CD8-positive, alpha-beta memory T cell (primary cell): ENCODE results near the gene RUNX3. TPM values are rescaled to one million over a fixed set of nuclear protein-coding genes. Genes with fewer than 3 reads are reported as not detected.
"Not testable (repeated sequence)": the region's sequence is repeated elsewhere in the genome, so short reads cannot be mapped to it uniquely, and the experiment has no call there.

ENCODE experiments used
- CTCF ChIA-PET: fragments of 350-600 bp; sonication (Branson Sonifier 250); formaldehyde crosslinking; loops from one replicate; lab custom pipeline; 2021; ENCODE audit warnings: antibody characterized with exemption; lab: Charles Lee
- POLR2A ChIA-PET: fragments of 350-600 bp; sonication (Branson Sonifier 250); formaldehyde crosslinking; loops from one replicate; lab custom pipeline; 2021; ENCODE audit warnings: antibody characterized with exemption; lab: Charles Lee
- DNase-seq, 5 donors: peaks; one replicate each; pipeline versions ENCODE4 v3.0.0 to v3.0.0-alpha.2; 2020 to 2022; ENCODE audit warnings: mixed read lengths in 1 of 5
- H3K27ac ChIP-seq: one replicate; pipeline ENCODE4 v1.7.0; 2013; ENCODE audit warnings: low read depth, mild to moderate bottlenecking, low read length, moderate library complexity
- H3K27me3 ChIP-seq: 2 replicates; pipeline ENCODE4 v1.7.0; 2013; ENCODE audit warnings: low read length, mild to moderate bottlenecking; ENCODE audit not compliant: insufficient read depth, poor library complexity, severe bottlenecking
- H3K36me3 ChIP-seq: 2 replicates; pipeline ENCODE4 v1.7.0; 2013; ENCODE audit warnings: mild to moderate bottlenecking, low read length, moderate library complexity; ENCODE audit not compliant: insufficient read depth
- H3K4me1 ChIP-seq: 2 replicates; pipeline ENCODE4 v1.7.0; 2013; ENCODE audit warnings: mild to moderate bottlenecking, low read length, moderate library complexity; ENCODE audit not compliant: insufficient read depth
- H3K4me3 ChIP-seq: 2 replicates; pipeline ENCODE4 v1.7.0; 2013; ENCODE audit warnings: mild to moderate bottlenecking, low read length
- H3K9me3 ChIP-seq: 2 replicates; pipeline ENCODE4 v1.7.0; 2013; ENCODE audit warnings: mild to moderate bottlenecking, low read length
- H3K27ac Mint-ChIP-seq, 8 donors: one replicate each; pipeline ENCODE4 v1.8.0; 2020 to 2021; ENCODE audit warnings: mixed read lengths in 8 of 8, mild to moderate bottlenecking in 6 of 8, inconsistent platforms in 3 of 8, moderate library complexity in 3 of 8
- H3K27me3 Mint-ChIP-seq, 2 donors: one replicate each; pipeline ENCODE4 v1.8.0; 2020 to 2021; ENCODE audit warnings: mixed read lengths in 2 of 2, mild to moderate bottlenecking in 1 of 2, moderate library complexity in 1 of 2
- H3K36me3 Mint-ChIP-seq, 3 donors: one replicate each; pipeline ENCODE4 v1.8.0; 2020 to 2021; ENCODE audit warnings: mixed read lengths in 3 of 3, inconsistent platforms in 1 of 3, mild to moderate bottlenecking in 1 of 3
- H3K4me1 Mint-ChIP-seq, 3 donors: one replicate each; pipeline ENCODE4 v1.8.0; 2020 to 2021; ENCODE audit warnings: mixed read lengths in 3 of 3, inconsistent platforms in 1 of 3, mild to moderate bottlenecking in 1 of 3
- H3K4me3 Mint-ChIP-seq, 7 donors: one replicate each; pipeline ENCODE4 v1.8.0; 2020 to 2021; ENCODE audit warnings: mixed read lengths in 7 of 7, mild to moderate bottlenecking in 6 of 7, moderate library complexity in 4 of 7, inconsistent platforms in 2 of 7
- H3K9me3 Mint-ChIP-seq, 5 donors: one replicate each; pipeline ENCODE4 v1.8.0; 2020 to 2022; ENCODE audit warnings: mixed read lengths in 5 of 5, mild to moderate bottlenecking in 3 of 5, moderate library complexity in 2 of 5, inconsistent platforms in 1 of 5
- polyA plus RNA-seq: library from polyadenylated mRNA; unstranded; fragments of 300-500 nt; fragmentation: Illumina TruSeq; gene quantifications from one replicate; pipeline ENCODE4 v1.2.3, GENCODE V29; 2021
- total RNA-seq, 2 experiments: library from RNA; stranded (reverse); gene quantifications; one replicate each; pipeline ENCODE4 v1.2.3, GENCODE V29; 2021

RUNX3 gene
- total RNA-seq (100 to 1,000 TPM; 218 to 241 TPM), polyA plus RNA-seq (107 TPM)

DNA sequence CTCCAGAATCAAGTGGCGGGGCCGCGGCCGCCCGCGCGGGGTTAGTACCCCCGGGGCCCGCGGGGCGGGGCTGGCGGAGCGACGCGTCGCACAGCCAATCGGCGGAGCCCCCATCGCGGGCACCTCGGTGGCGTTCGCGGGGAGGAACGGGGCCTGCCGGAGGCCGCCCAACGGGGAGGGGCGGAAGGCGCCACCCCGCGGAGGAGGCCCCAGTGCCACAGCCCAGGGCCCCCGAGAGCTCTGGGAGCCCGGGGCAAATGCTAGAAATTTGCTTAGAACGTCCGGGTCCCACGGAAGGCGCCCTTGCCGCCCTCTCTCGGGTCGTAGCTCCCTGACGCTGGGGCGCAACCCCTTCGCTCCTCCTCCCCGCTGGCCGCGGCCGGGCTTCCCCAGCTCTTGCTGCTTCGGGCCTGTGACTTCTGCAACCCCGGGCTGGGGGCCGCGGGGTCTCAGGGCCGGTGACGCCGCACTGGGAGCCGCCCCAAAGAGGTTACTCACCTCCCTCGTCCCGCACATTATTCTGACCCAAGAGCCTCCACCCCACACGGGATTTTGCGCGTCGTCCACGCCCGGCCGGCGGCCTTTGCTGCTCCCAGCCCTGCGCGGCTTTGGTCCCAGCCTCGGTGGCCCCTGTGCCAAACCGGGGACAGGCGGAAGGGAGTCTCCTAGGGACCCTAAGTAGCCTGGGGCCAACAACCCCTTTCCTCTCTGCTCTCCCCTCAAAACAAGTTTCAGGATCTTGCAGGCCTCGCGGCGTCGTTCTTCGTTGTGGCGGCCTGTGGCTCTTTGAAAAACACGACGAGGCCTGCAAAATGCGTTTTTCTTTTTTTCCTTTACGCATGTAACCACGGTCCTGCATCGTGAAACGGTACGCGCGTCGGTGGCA lies at the start of gene RUNX3:
RUNX3 (minus strand) TSS at position 17 of the 886 bp plus-strand sequence. CDS start 408 bp downstream, outside the sequence.
- ChIA-PET POLR2A (interaction anchor here (0.6 to 10.6 kb wide), 20 partner anchors 11 to 314 kb away, joined by 3 to 282 read pairs (median 5); no protein-coding TSS in a partner anchor), CTCF (interaction anchor here (0.6 to 18.1 kb wide), 24 partner anchors 13 to 218 kb away, joined by 3 to 234 read pairs (median 5); no protein-coding TSS in a partner anchor)
- no peaks in the 10 kb centered on the region for H3K9me3 ChIP-seq
- H3K27me3 Mint-ChIP-seq, result peaks cover 0 to 10% of the 10 kb centered on the region in 2 donors
- peaks cover 0 to 2% (median 0%) of the 10 kb centered on the region in 5 donors for H3K9me3 Mint-ChIP-seq
- H3K4me3 ChIP-seq, result peak within 1 kb of the TSS; percentile 77
- no peaks in the 10 kb centered on the region for H3K27me3 ChIP-seq
- H3K36me3 Mint-ChIP-seq, result peaks cover 14 to 48% (median 27%) of the 10 kb centered on the region in 3 donors
- H3K4me1 Mint-ChIP-seq, result peaks cover 34 to 69% (median 54%) of the 10 kb centered on the region in 3 donors
- H3K4me1 ChIP-seq, result peaks cover 51% of the 10 kb centered on the region
- H3K27ac ChIP-seq, result peak within 1 kb of the TSS; percentile 89
- peak within 1 kb of the TSS; percentile 87 to 99 (median 97) for H3K4me3 Mint-ChIP-seq
- peak within 1 kb of the TSS; percentile 85 to 100 (median 100) for H3K27ac Mint-ChIP-seq
- peak; percentile 91 to 96 (median 95) for DNase-seq
- H3K36me3 ChIP-seq, result peaks cover 21% of the 10 kb centered on the region

DNA sequence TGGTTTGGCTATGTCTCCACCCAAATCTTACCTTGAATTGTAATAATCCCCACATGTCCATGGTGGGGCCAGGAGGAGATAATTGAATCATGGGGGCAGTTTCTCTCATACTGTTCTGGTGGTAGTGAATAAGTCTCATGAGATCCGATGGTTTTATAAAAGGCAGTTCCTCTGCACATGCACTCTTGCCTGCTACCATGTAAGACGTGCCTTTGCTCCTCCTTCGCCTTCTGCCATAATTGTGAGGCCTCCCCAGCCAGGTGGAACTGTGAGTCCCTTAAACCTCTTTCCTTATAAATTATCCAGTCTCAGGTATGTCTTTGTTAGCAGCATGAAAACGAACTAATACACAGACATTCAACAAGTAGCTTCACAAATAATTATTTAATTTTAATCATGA lies 49.2 kb upstream of the RUNX3 start:
- not testable (repeated sequence) for H3K27me3 ChIP-seq, H3K27me3 Mint-ChIP-seq, DNase-seq, H3K4me3 ChIP-seq, H3K4me3 Mint-ChIP-seq, H3K27ac ChIP-seq, H3K9me3 ChIP-seq, H3K36me3 ChIP-seq
- Mint-ChIP-seq H3K4me1 (peaks cover 62 to 70% (median 67%) of the 10 kb centered on the region in 3 donors), H3K36me3 (peaks cover 4 to 19% (median 4%) of the 10 kb centered on the region in 3 donors), H3K9me3 (peaks cover 19 to 24% (median 23%) of the 10 kb centered on the region in 5 donors), H3K27ac (peak overlapping the region in 3 of 8 donors; percentile 17 to 72 (median 34))
- CTCF ChIA-PET, result interaction anchor here (1.2 to 1.6 kb wide), 2 partner anchors 30 to 43 kb away, joined by 3 to 5 read pairs; no protein-coding TSS in a partner anchor
- H3K4me1 ChIP-seq, result peaks cover 56% of the 10 kb centered on the region
- POLR2A ChIA-PET, result interaction anchor here (1.3 kb wide), 1 partner anchor 14 kb away, joined by 4 read pairs; no protein-coding TSS in a partner anchor

DNA sequence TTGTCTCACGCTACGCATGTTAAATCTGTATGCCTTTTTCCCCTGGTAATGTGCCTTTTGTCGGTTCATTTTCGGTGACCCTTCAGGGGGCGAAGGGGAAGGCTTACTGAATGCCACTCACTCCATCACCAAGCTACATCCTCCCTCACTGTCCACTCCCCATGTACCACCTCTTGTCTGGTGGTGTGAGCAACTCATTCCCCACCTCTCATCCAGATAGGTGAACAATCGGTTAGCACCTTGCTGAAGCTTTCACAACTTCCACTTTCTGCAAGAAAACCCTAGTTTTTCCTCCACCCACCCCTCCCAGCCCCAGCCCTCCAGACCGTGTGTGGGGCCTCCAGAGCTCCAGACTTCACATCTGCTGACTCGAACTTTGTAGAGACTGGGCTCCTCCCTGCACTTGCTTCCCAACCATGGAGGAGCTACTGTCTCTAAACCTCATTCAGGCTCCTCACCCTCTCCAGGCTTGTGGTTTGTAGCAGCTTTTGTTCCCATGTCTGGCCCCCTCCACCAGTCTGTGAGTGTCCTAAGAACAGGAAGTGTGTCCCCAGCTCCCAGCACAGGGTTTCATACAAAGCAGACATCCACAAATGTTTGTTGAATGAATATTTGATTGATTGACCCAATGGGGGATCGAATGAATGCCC lies 48.4 kb upstream of the RUNX3 start:
- Mint-ChIP-seq H3K27me3 (no peaks in the 10 kb centered on the region), H3K4me3 (no peak overlapping the region), H3K27ac (peak overlapping the region in 2 of 8 donors; percentile 43 to 91), H3K4me1 (peaks cover 55 to 62% (median 59%) of the 10 kb centered on the region in 3 donors), H3K9me3 (peaks cover 21 to 24% (median 23%) of the 10 kb centered on the region in 5 donors), H3K36me3 (peaks cover 4 to 22% (median 4%) of the 10 kb centered on the region in 3 donors)
- CTCF ChIA-PET, result interaction anchor here (0.7 to 1.6 kb wide), 3 partner anchors 16 to 44 kb away, joined by 3 to 5 read pairs (median 3); no protein-coding TSS in a partner anchor
- Histone ChIP-seq H3K27ac (no peak overlapping the region), H3K9me3 (peaks cover 8% of the 10 kb centered on the region), H3K36me3 (no peaks in the 10 kb centered on the region), H3K4me1 (peaks cover 49% of the 10 kb centered on the region), H3K4me3 (no peak overlapping the region), H3K27me3 (no peaks in the 10 kb centered on the region)
- POLR2A ChIA-PET, result no interaction called here
- peak in 1 of 5 donors; percentile 36 for DNase-seq

DNA sequence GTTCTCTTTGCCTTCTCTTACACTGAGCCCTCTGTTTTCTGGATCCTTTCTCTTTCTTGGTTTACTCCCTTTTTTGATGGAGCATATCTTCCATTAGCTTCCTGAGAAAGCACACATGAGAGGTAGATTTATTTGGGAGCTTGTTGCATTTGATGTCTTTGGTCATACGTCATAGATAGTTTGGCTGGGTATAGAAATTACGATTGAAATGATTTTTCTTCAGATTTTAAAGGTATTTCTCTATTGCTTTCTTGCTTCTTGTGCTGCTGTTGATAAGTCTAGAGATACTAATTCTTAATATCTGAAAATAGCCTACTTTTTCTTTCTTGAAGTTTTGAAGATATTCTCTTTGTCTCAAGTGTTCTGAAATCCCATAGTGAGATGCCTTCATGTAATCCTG lies 45.3 kb upstream of the RUNX3 start:
- ChIA-PET CTCF (interaction anchor here (5.0 kb wide), 1 partner anchor 11 kb away, joined by 33 read pairs; no protein-coding TSS in a partner anchor), POLR2A (no interaction called here)
- DNase-seq, result no peak
- no peak overlapping the region for H3K4me3 Mint-ChIP-seq
- peaks cover 3 to 22% (median 4%) of the 10 kb centered on the region in 3 donors for H3K36me3 Mint-ChIP-seq
- H3K4me1 Mint-ChIP-seq, result peaks cover 44 to 61% (median 54%) of the 10 kb centered on the region in 3 donors
- H3K27me3 Mint-ChIP-seq, result no peaks in the 10 kb centered on the region
- H3K9me3 ChIP-seq, result peaks cover 8% of the 10 kb centered on the region
- no peaks in the 10 kb centered on the region for H3K36me3 ChIP-seq
- H3K4me1 ChIP-seq, result peaks cover 43% of the 10 kb centered on the region
- H3K27ac ChIP-seq, result no peak overlapping the region
- H3K27me3 ChIP-seq, result no peaks in the 10 kb centered on the region
- H3K4me3 ChIP-seq, result no peak overlapping the region
- H3K27ac Mint-ChIP-seq, result peak overlapping the region in 1 of 8 donors; percentile 48
- H3K9me3 Mint-ChIP-seq, result peaks cover 21 to 24% (median 23%) of the 10 kb centered on the region in 5 donors

DNA sequence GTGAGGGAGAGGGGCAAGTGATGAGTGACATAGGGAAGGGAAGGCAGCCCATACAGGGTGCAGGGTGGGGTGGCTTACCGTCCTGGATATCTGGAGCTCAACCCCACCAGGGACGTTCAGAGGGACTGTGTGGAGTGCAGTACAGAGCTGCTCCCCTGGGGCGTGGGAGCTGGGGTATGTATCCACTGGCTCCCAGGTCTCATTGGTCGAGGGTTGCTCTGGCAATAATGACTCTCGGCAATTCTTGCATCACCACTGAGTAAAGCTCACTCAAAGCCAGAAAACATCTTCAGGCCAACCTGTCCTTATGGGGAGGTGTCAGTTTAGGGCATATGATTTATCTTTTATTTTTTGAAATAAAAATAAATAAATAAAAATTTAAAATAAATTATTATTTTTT lies 43.2 kb upstream of the RUNX3 start:
- Histone ChIP-seq H3K27me3 (no peaks in the 10 kb centered on the region), H3K9me3 (peaks cover 8% of the 10 kb centered on the region), H3K36me3 (no peaks in the 10 kb centered on the region), H3K4me1 (peaks cover 49% of the 10 kb centered on the region), H3K4me3 (no peak overlapping the region), H3K27ac (no peak overlapping the region)
- Mint-ChIP-seq H3K9me3 (peaks cover 21 to 24% (median 23%) of the 10 kb centered on the region in 5 donors), H3K4me1 (peaks cover 37 to 53% (median 42%) of the 10 kb centered on the region in 3 donors), H3K27ac (no peak overlapping the region), H3K36me3 (peaks cover 3 to 22% (median 4%) of the 10 kb centered on the region in 3 donors), H3K4me3 (no peak overlapping the region), H3K27me3 (no peaks in the 10 kb centered on the region)
- CTCF ChIA-PET, result interaction anchor here (1.5 to 5.0 kb wide), 4 partner anchors 9 to 126 kb away, joined by 4 to 33 read pairs (median 4); no protein-coding TSS in a partner anchor
- no peak for DNase-seq
- POLR2A ChIA-PET, result no interaction called here

DNA sequence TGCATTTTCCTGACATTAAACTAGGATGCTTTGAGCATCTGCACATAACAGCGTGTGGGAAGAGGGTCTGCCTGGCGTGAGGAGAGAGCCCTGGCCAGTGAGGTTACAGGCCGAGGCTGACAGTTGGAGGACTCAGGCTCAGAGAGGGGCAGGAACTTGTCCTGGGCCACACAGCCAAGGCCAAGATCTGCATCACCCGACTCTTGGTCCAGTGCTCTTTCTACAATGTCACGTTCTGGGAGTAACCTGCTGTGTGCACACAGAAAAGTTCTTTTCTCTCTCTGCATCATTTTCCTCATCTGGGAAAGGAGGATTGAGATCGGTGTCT lies 42.8 kb upstream of the RUNX3 start:
- CTCF ChIA-PET, result interaction anchor here (0.8 to 5.0 kb wide), 3 partner anchors 8 to 126 kb away, joined by 3 to 33 read pairs (median 4); no protein-coding TSS in a partner anchor
- no peaks in the 10 kb centered on the region for H3K36me3 ChIP-seq
- peaks cover 45% of the 10 kb centered on the region for H3K4me1 ChIP-seq
- H3K9me3 ChIP-seq, result peaks cover 8% of the 10 kb centered on the region
- H3K4me3 Mint-ChIP-seq, result no peak overlapping the region
- peaks cover 21 to 24% (median 23%) of the 10 kb centered on the region in 5 donors for H3K9me3 Mint-ChIP-seq
- H3K27ac Mint-ChIP-seq, result peak overlapping the region in 1 of 8 donors; percentile 11
- POLR2A ChIA-PET, result no interaction called here
- DNase-seq, result no peak
- H3K27me3 ChIP-seq, result no peaks in the 10 kb centered on the region
- no peak overlapping the region for H3K4me3 ChIP-seq
- H3K27me3 Mint-ChIP-seq, result no peaks in the 10 kb centered on the region
- no peak overlapping the region for H3K27ac ChIP-seq
- H3K4me1 Mint-ChIP-seq, result peaks cover 34 to 50% (median 38%) of the 10 kb centered on the region in 3 donors
- peaks cover 3 to 22% (median 4%) of the 10 kb centered on the region in 3 donors for H3K36me3 Mint-ChIP-seq

DNA sequence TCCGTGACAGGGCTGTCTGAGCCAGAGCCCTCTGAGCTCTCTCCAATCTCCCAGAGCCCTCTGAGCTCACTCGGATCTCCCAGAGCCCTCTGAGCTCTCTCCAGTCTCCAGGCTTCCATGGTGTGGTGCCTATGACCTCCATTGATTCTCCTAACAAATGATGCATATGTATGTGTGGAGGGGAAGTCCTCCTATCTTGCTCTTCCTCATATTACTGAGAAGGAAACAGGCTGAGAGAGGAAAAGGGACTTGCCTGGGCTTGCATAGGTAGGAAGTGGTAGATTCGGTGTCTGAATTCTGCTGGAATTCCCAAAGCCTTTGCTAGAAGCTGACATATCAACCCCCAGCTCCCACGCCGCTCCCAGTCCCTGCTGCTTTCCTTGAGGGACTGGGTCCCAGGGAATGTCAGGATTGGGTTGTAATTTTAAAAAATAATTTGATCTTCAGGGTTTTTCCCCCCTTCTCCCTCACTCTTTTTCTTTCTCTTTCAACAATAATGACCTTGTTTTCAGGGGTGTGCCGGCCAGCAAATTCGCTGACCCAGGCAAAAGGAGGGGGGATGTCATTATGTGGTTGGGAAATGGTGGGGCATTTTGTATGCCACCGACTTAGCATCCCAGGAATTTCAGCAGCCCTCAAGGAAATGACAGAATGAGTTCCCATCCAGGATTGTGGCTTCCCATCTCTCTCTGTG lies 42.3 kb upstream of the RUNX3 start:
- ChIA-PET POLR2A (interaction anchor here (0.6 to 1.0 kb wide), 2 partner anchors 19 to 50 kb away, joined by 3 to 4 read pairs; no protein-coding TSS in a partner anchor), CTCF (interaction anchor here (0.7 to 5.0 kb wide), 7 partner anchors 8 to 124 kb away, joined by 3 to 33 read pairs (median 4); partner anchors contain the start of gene RUNX3)
- Histone ChIP-seq H3K27ac (no peak overlapping the region), H3K9me3 (peaks cover 8% of the 10 kb centered on the region), H3K36me3 (no peaks in the 10 kb centered on the region), H3K4me1 (peaks cover 44% of the 10 kb centered on the region), H3K4me3 (no peak overlapping the region), H3K27me3 (no peaks in the 10 kb centered on the region)
- H3K4me3 Mint-ChIP-seq, result peak overlapping the region in 1 of 7 donors; percentile 74
- peaks cover 3 to 22% (median 4%) of the 10 kb centered on the region in 3 donors for H3K36me3 Mint-ChIP-seq
- no peaks in the 10 kb centered on the region for H3K27me3 Mint-ChIP-seq
- peaks cover 21 to 24% (median 23%) of the 10 kb centered on the region in 5 donors for H3K9me3 Mint-ChIP-seq
- H3K4me1 Mint-ChIP-seq, result peaks cover 33 to 48% (median 38%) of the 10 kb centered on the region in 3 donors
- no peak for DNase-seq
- H3K27ac Mint-ChIP-seq, result peak overlapping the region in 2 of 8 donors; percentile 63 to 64
